IMR-90 (cell line): ENCODE results near the gene PCP4. TPM values are rescaled to one million over a fixed set of nuclear protein-coding genes. Genes with fewer than 3 reads are reported as not detected.
A peak's percentile ranks its signal among the peaks of the same experiment; 100 is the strongest.

Experiments used
- ATAC-seq: fragments of 200-7000 bp; cut with Tn5 transposase; 2 replicates; pipeline ENCODE4 v1.9.1; 2020; ENCODE audit warnings: low read depth, mild to moderate bottlenecking, moderate library complexity
- Bru-seq: library from RNA; stranded (reverse); fragments of 400-500 nt; gene quantifications from one replicate; lab custom pipeline; 2021; lab: Mats Ljungman, UMichigan
- BruChase-seq, 2 experiments: library from RNA; stranded (reverse); fragments of 400-500 nt; gene quantifications; one replicate each; lab custom pipeline; 2021; lab: Mats Ljungman, UMichigan
- BruUV-seq: library from RNA; stranded (reverse); fragments of 400-500 nt; replicated peaks from 2 replicates; lab custom pipeline; 2021; lab: Mats Ljungman, UMichigan
- CTCF ChIA-PET: fragments of 300-600 bp; formaldehyde crosslinking; extraction: SDS; loops from one replicate; lab custom pipeline; 2021; ENCODE audit warnings: antibody characterized with exemption; lab: Yijun Ruan, JAX
- POLR2A ChIA-PET: fragments of 300-600 bp; sonication (Branson Sonifier 250); formaldehyde crosslinking; loops from one replicate; lab custom pipeline; 2022; ENCODE audit warnings: antibody characterized with exemption; ENCODE audit not compliant: unreplicated experiment; lab: Charles Lee
- DNase-seq: peaks from one replicate; pipeline ENCODE4 v3.0.0; 2013
- H2AFZ ChIP-seq: replicated peaks from 2 replicates; pipeline ENCODE3; 2013; ENCODE audit warnings: low read length, mild to moderate bottlenecking; ENCODE audit not compliant: poor library complexity
- H2AK5ac ChIP-seq: 2 replicates; pipeline ENCODE4 v1.6.1; 2013; ENCODE audit warnings: low read depth, low read length, inconsistent platforms
- H2AK9ac ChIP-seq: replicated peaks from 2 replicates; pipeline ENCODE3; 2013; ENCODE audit warnings: mild to moderate bottlenecking, low read depth, low read length, moderate library complexity; ENCODE audit not compliant: poor library complexity
- H2BK120ac ChIP-seq: 2 replicates; pipeline ENCODE4 v1.6.1; 2013; ENCODE audit warnings: low read depth, low read length, inconsistent platforms
- H2BK15ac ChIP-seq: 3 replicates; pipeline ENCODE4 v1.6.1; 2013; ENCODE audit warnings: low read depth, low read length, inconsistent platforms
- H2BK20ac ChIP-seq: 2 replicates; pipeline ENCODE4 v1.6.1; 2013; ENCODE audit warnings: low read depth, mild to moderate bottlenecking, inconsistent platforms, low read length, moderate library complexity
- H2BK5ac ChIP-seq: 2 replicates; pipeline ENCODE4 v1.6.1; 2013; ENCODE audit warnings: mild to moderate bottlenecking, low read depth, low read length, inconsistent platforms; ENCODE audit not compliant: poor library complexity, severe bottlenecking
- H3K14ac ChIP-seq: replicated peaks from 2 replicates; pipeline ENCODE4 v1.6.1; 2013; ENCODE audit warnings: low read depth, low read length, inconsistent platforms
- H3K18ac ChIP-seq: 2 replicates; pipeline ENCODE4 v1.6.1; 2013; ENCODE audit warnings: low read depth, low read length, control low read depth
- H3K23ac ChIP-seq: 2 replicates; pipeline ENCODE4 v1.6.1; 2013; ENCODE audit warnings: low read depth, low read length, inconsistent platforms
- H3K27ac ChIP-seq: 2 replicates; pipeline ENCODE4 v1.5.1; 2013; ENCODE audit warnings: mild to moderate bottlenecking, control low read depth, low read length; ENCODE audit not compliant: insufficient read depth
- H3K27me3 ChIP-seq: 2 replicates; pipeline ENCODE4 v1.6.1; 2013; ENCODE audit warnings: low read length; ENCODE audit not compliant: control insufficient read depth, insufficient read depth
- H3K36me3 ChIP-seq: 2 replicates; pipeline ENCODE4 v1.6.1; 2013; ENCODE audit warnings: low read length, mixed read lengths; ENCODE audit not compliant: control insufficient read depth, insufficient read depth
- H3K4ac ChIP-seq: 2 replicates; pipeline ENCODE4 v1.6.1; 2013; ENCODE audit warnings: low read depth, low read length, inconsistent platforms
- H3K4me1 ChIP-seq: 2 replicates; pipeline ENCODE4 v1.6.1; 2013; ENCODE audit warnings: low read length, mixed read lengths; ENCODE audit not compliant: control insufficient read depth, insufficient read depth
- H3K4me2 ChIP-seq: 2 replicates; pipeline ENCODE4 v1.6.1; 2013; ENCODE audit warnings: low read depth, mild to moderate bottlenecking, control low read depth, low read length, moderate library complexity
- H3K4me3 ChIP-seq: 2 replicates; pipeline ENCODE4 v1.5.1; 2013; ENCODE audit warnings: low read depth, mild to moderate bottlenecking, control low read depth, low read length, moderate library complexity; ENCODE audit not compliant: insufficient read depth
- H3K56ac ChIP-seq: 2 replicates; pipeline ENCODE4 v1.6.1; 2013; ENCODE audit warnings: low read length, inconsistent platforms; ENCODE audit not compliant: insufficient read depth; ENCODE audit errors: extremely low read depth
- H3K79me1 ChIP-seq, 2 experiments: 2 replicates each; pipeline ENCODE4 v1.6.1; 2013; ENCODE audit warnings: low read length in 2 of 2, inconsistent platforms in 1 of 2, low read depth in 1 of 2
- H3K9ac ChIP-seq: 2 replicates; pipeline ENCODE4 v1.6.1; 2013; ENCODE audit warnings: low read depth, low read length, control low read depth
- H3K9me1 ChIP-seq: 2 replicates; pipeline ENCODE4 v1.6.1; 2013; ENCODE audit warnings: low read length, inconsistent platforms; ENCODE audit not compliant: insufficient read depth
- H3K9me3 ChIP-seq: 2 replicates; pipeline ENCODE4 v1.6.1; 2013; ENCODE audit warnings: low read length; ENCODE audit not compliant: control insufficient read depth, insufficient read depth
- H4K20me1 ChIP-seq: 2 replicates; pipeline ENCODE4 v1.6.1; 2013; ENCODE audit warnings: low read length, inconsistent platforms; ENCODE audit not compliant: insufficient read depth
- H4K5ac ChIP-seq: 2 replicates; pipeline ENCODE4 v1.6.1; 2013; ENCODE audit warnings: mild to moderate bottlenecking, low read depth, low read length, control low read depth
- H4K8ac ChIP-seq, 2 experiments: 2 replicates each; pipeline ENCODE4 v1.6.1; 2013; ENCODE audit warnings: low read depth in 2 of 2, low read length in 2 of 2, control low read depth in 1 of 2, inconsistent platforms in 1 of 2
- H4K91ac ChIP-seq: 2 replicates; pipeline ENCODE4 v1.6.1; 2013; ENCODE audit warnings: low read depth, low read length, inconsistent platforms; ENCODE audit not compliant: insufficient read depth
- CEBPB ChIP-seq: IDR thresholded peaks from 2 replicates; pipeline ENCODE4 v1.6.1; 2012; ENCODE audit warnings: low read depth, low read length, improper control_type of control experiment
- MAFK ChIP-seq: IDR thresholded peaks from 2 replicates; pipeline ENCODE4 v1.6.1; 2012; ENCODE audit warnings: low read depth, low read length, improper control_type of control experiment
- MXI1 ChIP-seq: IDR thresholded peaks from 2 replicates; pipeline ENCODE4 v1.6.1; 2012; ENCODE audit warnings: low read depth, mild to moderate bottlenecking, low read length, moderate library complexity, borderline replicate concordance
- NFE2L2 ChIP-seq: fragments of 150-350 bp; IDR thresholded peaks from 2 replicates; pipeline ENCODE4 v1.6.1; 2016; ENCODE audit warnings: low read depth, mild to moderate bottlenecking, low read length
- POLR2A ChIP-seq: IDR thresholded peaks from 2 replicates; pipeline ENCODE4 v1.6.1; 2012; ENCODE audit warnings: mild to moderate bottlenecking, low read depth, low read length
- RAD21 ChIP-seq: IDR thresholded peaks from 2 replicates; pipeline ENCODE4 v1.6.1; 2012; ENCODE audit warnings: low read length, improper control_type of control experiment
- RCOR1 ChIP-seq: IDR thresholded peaks from 2 replicates; pipeline ENCODE4 v1.6.1; 2012; ENCODE audit warnings: mild to moderate bottlenecking, low read length, improper control_type of control experiment; ENCODE audit not compliant: insufficient replicate concordance
- SMC3 ChIP-seq: fragments of 150-350 bp; IDR thresholded peaks from 2 replicates; pipeline ENCODE4 v1.6.1; 2016; ENCODE audit warnings: low read depth, mild to moderate bottlenecking, antibody characterized with exemption, low read length, moderate library complexity
- WGBS, 2 experiments: methylation state at CpG; one replicate each; pipeline versions ENCODE4 v1.1.5 to v1.1.7; 2013; ENCODE audit warnings: missing lambda C conversion rate in 2 of 2; ENCODE audit not compliant: insufficient read length in 1 of 2; ENCODE audit errors: extremely low coverage in 2 of 2; 5-methylcytosine and 5-hydroxymethylcytosine counted together
- dilution Hi-C: fragments of 300-500 bp; cut with HindIII; formaldehyde crosslinking; loops from one replicate; pipeline ENCODE4 v1.14.3; 2018; ENCODE audit warnings: low sequenced_read_pairs; ENCODE audit not compliant: unreplicated experiment
- in situ Hi-C: fragments of 300-500 bp; cut with MboI; formaldehyde crosslinking; loops from 3 replicates; pipeline ENCODE4 v1.14.3; 2019; ENCODE audit warnings: low sequenced_read_pairs, inconsistent platforms, mixed read lengths
- intact Hi-C: fragments of 100-400 bp; cut with micrococcal nuclease; formaldehyde crosslinking; loops from 2 replicates; pipeline ENCODE4 v1.10.0; 2022
- long read RNA-seq: library from polyadenylated mRNA; unstranded; transcript quantifications from one replicate; pipeline ENCODE4 v2.0.0, GENCODE V29; 2021; ENCODE audit not compliant: unreplicated experiment
- polyA plus RNA-seq, 3 experiments: library from polyadenylated mRNA; depleted of rRNA; stranded (reverse); fragments of >200 nt; gene quantifications; 2 replicates each; pipeline ENCODE4 v1.2.3, GENCODE V29; 2012; ENCODE audit warnings: low replicate concordance in 1 of 3
- total RNA-seq: library from RNA; depleted of rRNA; stranded (reverse); fragments of >200 nt; gene quantifications from 2 replicates; pipeline ENCODE4 v1.2.3, GENCODE V29; 2012; rRNA removed
- TF ChIP-seq, protein P1 (sequence below): conservative IDR thresholded peaks from 2 replicates; pipeline ENCODE4 v1.5.1; 2012; ENCODE audit warnings: mild to moderate bottlenecking, low read depth, low read length, improper control_type of control experiment
- TF ChIP-seq, protein P2 (sequence below): fragments of 150-350 bp; IDR thresholded peaks from 2 replicates; pipeline ENCODE4 v1.6.1; 2017; ENCODE audit warnings: mild to moderate bottlenecking, antibody characterized with exemption, low read length, low read depth
- TF ChIP-seq, protein P3 (sequence below): fragments of 150-350 bp; IDR thresholded peaks from 2 replicates; pipeline ENCODE4 v1.6.1; 2016; ENCODE audit warnings: low read depth, mild to moderate bottlenecking, low read length, moderate library complexity, borderline replicate concordance

Gene PCP4
- not detected in 2 replicates for total RNA-seq
- polyA plus RNA-seq (2012; rRNA removed): not detected in 2 replicates
- not detected in 2 replicates for polyA plus RNA-seq (2012; cell fraction: cytosol; rRNA removed)
- polyA plus RNA-seq (2012; cell fraction: nucleus; rRNA removed; ENCODE audit: low replicate concordance): not detected in 2 replicates
- percentile 3 among the genes with signal in this experiment for Bru-seq, nascent RNA
- percentile 1 among the genes with signal in this experiment for BruChase-seq, experiment 1, labeled RNA remaining after a 6-hour chase
- BruChase-seq, experiment 2, labeled RNA remaining after a 2-hour chase: percentile 4 among the genes with signal in this experiment
- long read RNA-seq: 0 reads

DNA sequence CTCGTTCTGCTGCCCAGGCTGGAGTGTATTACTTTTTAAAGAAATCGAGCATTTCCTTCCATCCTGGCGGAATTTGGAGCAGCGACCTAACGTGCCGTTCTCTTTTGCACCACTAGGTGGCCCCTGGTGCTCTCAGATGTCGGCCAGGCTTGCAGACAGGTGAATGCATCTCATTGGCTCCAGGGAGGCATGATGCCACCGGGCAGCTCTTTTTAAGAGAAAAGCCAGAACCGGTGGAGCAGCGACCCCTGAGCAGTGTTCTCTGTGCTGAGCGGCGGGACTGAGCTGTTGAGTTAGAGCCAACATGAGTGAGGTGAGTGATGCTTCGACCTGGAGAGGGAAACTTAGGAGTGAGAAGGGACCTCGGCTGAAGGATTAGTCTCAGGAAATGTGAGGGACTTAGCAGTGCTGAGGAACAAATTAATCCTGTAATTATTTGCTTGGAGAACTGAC is at the start of gene PCP4:
TSS of gene PCP4 (plus strand) at position 241 of the 453 bp plus-strand sequence. CDS start at position 305, 64 bp downstream.
- no peak for DNase-seq
- no TSS peak for BruUV-seq

More for the DNA sequence above, at the start of gene PCP4:
- Histone ChIP-seq H2BK5ac (no peak within 1 kb of the TSS), H2AK9ac (no peak within 1 kb of the TSS), H2AFZ (no peak within 1 kb of the TSS), H3K18ac (no peak within 1 kb of the TSS), H3K9me1 (no peaks in the 10 kb centered on the region), H3K27me3 (no peaks in the 10 kb centered on the region), H2BK20ac (no peak within 1 kb of the TSS), H3K4me1 (no peaks in the 10 kb centered on the region), H3K56ac (no peak within 1 kb of the TSS), H3K9me3 (peaks cover 24% of the 10 kb centered on the region), H3K4me3 (no peak within 1 kb of the TSS), H3K14ac (no peak within 1 kb of the TSS), H2BK15ac (no peak within 1 kb of the TSS), H2AK5ac (no peak within 1 kb of the TSS), H4K5ac (no peak within 1 kb of the TSS), H3K27ac (no peak within 1 kb of the TSS), H3K79me1 (no peaks in the 10 kb centered on the region), H2BK120ac (no peak within 1 kb of the TSS), H4K20me1 (no peaks in the 10 kb centered on the region), H4K91ac (no peak within 1 kb of the TSS), H3K36me3 (no peaks in the 10 kb centered on the region), H3K4ac (no peak within 1 kb of the TSS), H3K9ac (no peak within 1 kb of the TSS), H3K4me2 (no peak within 1 kb of the TSS), H3K23ac (no peak within 1 kb of the TSS), H4K8ac (no peak within 1 kb of the TSS)
- ChIA-PET CTCF (interaction anchor here (0.6 to 1.2 kb wide), 2 partner anchors 351 to 1256 kb away, joined by 3 to 4 read pairs; no protein-coding TSS in a partner anchor), POLR2A (no interaction called here)
- intact Hi-C loops (no loop called here), in situ Hi-C loops (no loop called here), dilution Hi-C loops (no loop called here)
- WGBS, 2 experiments: 11% methylated on average over 7 of the region's 14 CpGs; no CpG with 5 or more reads in 1 of the 2 experiments
- TF ChIP-seq, protein P1, sequence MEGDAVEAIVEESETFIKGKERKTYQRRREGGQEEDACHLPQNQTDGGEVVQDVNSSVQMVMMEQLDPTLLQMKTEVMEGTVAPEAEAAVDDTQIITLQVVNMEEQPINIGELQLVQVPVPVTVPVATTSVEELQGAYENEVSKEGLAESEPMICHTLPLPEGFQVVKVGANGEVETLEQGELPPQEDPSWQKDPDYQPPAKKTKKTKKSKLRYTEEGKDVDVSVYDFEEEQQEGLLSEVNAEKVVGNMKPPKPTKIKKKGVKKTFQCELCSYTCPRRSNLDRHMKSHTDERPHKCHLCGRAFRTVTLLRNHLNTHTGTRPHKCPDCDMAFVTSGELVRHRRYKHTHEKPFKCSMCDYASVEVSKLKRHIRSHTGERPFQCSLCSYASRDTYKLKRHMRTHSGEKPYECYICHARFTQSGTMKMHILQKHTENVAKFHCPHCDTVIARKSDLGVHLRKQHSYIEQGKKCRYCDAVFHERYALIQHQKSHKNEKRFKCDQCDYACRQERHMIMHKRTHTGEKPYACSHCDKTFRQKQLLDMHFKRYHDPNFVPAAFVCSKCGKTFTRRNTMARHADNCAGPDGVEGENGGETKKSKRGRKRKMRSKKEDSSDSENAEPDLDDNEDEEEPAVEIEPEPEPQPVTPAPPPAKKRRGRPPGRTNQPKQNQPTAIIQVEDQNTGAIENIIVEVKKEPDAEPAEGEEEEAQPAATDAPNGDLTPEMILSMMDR: peak; percentile 47
- TF ChIP-seq CEBPB (no peak), MXI1 (no peak), RCOR1 (no peak), NFE2L2 (no peak), POLR2A (no peak), MAFK (no peak), SMC3 (peak; percentile 36; the same call in 1 of the 2 replicates), RAD21 (peak; percentile 38)
- TF ChIP-seq, protein P2, sequence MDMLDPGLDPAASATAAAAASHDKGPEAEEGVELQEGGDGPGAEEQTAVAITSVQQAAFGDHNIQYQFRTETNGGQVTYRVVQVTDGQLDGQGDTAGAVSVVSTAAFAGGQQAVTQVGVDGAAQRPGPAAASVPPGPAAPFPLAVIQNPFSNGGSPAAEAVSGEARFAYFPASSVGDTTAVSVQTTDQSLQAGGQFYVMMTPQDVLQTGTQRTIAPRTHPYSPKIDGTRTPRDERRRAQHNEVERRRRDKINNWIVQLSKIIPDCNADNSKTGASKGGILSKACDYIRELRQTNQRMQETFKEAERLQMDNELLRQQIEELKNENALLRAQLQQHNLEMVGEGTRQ: no peak
- TF ChIP-seq, protein P3, sequence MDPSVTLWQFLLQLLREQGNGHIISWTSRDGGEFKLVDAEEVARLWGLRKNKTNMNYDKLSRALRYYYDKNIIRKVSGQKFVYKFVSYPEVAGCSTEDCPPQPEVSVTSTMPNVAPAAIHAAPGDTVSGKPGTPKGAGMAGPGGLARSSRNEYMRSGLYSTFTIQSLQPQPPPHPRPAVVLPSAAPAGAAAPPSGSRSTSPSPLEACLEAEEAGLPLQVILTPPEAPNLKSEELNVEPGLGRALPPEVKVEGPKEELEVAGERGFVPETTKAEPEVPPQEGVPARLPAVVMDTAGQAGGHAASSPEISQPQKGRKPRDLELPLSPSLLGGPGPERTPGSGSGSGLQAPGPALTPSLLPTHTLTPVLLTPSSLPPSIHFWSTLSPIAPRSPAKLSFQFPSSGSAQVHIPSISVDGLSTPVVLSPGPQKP: no peak
- no peak for ATAC-seq
